Measurements from ENCODE around the gene RFNG. TPM values are rescaled to one million over a fixed set of nuclear protein-coding genes. Genes with fewer than 3 reads are reported as not detected.

RFNG gene
- total RNA-seq, 6 experiments from 2014 or later = 29.9 to 53.3 (median 43.7) TPM

GRCh38 chr17:82092995-82093751 is 41.6 kb upstream of the RFNG start:
- H3K4me3 ChIP-seq = no peak overlapping the region
- H3K9me3 ChIP-seq = no peaks in the 10 kb centered on the region
- peak overlapping the region in 1 of 3 donors; percentile 59 for H3K27ac ChIP-seq
- WGBS (ENCODE audit: insufficient coverage, low coverage, low lambda C conversion rate, missing lambda C conversion rate) = no CpG with 5 or more reads among the region's 40 CpGs
- peaks cover 0 to 28% (median 10%) of the 10 kb centered on the region in 4 donors for H3K4me1 ChIP-seq
- no peaks in the 10 kb centered on the region for H3K27me3 ChIP-seq
- peak in 1 of 3 donors; percentile 52 for DNase-seq
- intact Hi-C loops (cut with DNase I) = loop anchor here in 1 of 2 donors (10.0 kb wide), 1 partner anchor 58 kb away; the partner anchor contains the start of genes DCXR and RAC3
- peaks cover 0 to 83% (median 43%) of the 10 kb centered on the region in 4 donors for H3K36me3 ChIP-seq
- ATAC-seq = no peak
- no peak for TF ChIP-seq CTCF (IDR thresholded peaks at IDR 0.05)

- Histone ChIP-seq H3K36me3 (peaks cover 0 to 89% (median 46%) of the 10 kb centered on the region in 4 donors), H3K4me1 (peaks cover 0 to 28% (median 10%) of the 10 kb centered on the region in 4 donors), H3K4me3 (no peak overlapping the region), H3K27ac (no peak overlapping the region), H3K27me3 (no peaks in the 10 kb centered on the region), H3K9me3 (no peaks in the 10 kb centered on the region)
- peak in 1 of 3 donors; percentile 44 for DNase-seq
- TF ChIP-seq POLR2A (IDR thresholded peaks at IDR 0.05) (no peak), CTCF (IDR thresholded peaks at IDR 0.05) (no peak)
- ATAC-seq = no peak
- intact Hi-C loops (cut with DNase I) = loop anchor here in 1 of 2 donors (10.0 kb wide), 1 partner anchor 58 kb away; the partner anchor contains the start of genes DCXR and RAC3
- WGBS (ENCODE audit: insufficient coverage, low coverage, low lambda C conversion rate, missing lambda C conversion rate) = no CpG with 5 or more reads among the region's 20 CpGs
These were observed 41.0 kb upstream of the RFNG start for GRCh38 chr17:82092628-82092994.

DNA sequence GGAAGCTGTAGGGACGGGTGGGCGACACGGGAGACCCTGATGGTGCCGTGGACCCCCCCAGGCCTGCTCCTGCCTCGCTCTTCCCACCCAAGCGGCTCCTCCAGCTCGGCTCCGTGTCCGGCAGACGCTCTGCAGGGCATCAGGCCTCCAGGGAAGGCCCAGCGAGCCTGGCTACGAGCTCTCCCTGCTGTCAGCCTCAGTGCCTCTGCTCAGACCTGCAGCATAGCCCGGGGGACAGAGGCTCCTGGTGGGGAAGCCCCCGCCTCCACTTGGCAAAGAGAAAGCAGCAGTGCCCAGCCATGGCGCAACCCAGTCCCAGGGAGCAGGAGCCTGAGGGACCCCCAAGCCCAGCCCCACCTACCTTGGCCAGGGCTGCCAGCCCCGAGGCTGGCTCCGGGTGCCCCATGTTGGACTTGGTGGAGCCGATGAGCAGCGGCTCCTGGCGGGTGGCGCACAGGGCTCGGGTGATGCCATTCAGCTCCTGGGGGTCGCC is 40.5 kb upstream of the RFNG start:
- no CpG with 5 or more reads among the region's 23 CpGs for WGBS (ENCODE audit: insufficient coverage, low coverage, low lambda C conversion rate, missing lambda C conversion rate)
- intact Hi-C loops (cut with DNase I) = loop anchor here in 1 of 2 donors (10.0 kb wide), 1 partner anchor 57 kb away; the partner anchor contains the start of genes DCXR and RAC3
- no peak overlapping the region for H3K4me3 ChIP-seq
- H3K4me1 ChIP-seq = peaks cover 0 to 28% (median 10%) of the 10 kb centered on the region in 4 donors
- no peaks in the 10 kb centered on the region for H3K9me3 ChIP-seq
- H3K27me3 ChIP-seq = no peaks in the 10 kb centered on the region
- no peak overlapping the region for H3K27ac ChIP-seq
- TF ChIP-seq CTCF (IDR thresholded peaks at IDR 0.05) (no peak), POLR2A (IDR thresholded peaks at IDR 0.05) (no peak)
- ATAC-seq (no peak), DNase-seq (peak in 1 of 3 donors; percentile 51)
- H3K36me3 ChIP-seq = peaks cover 0 to 93% (median 49%) of the 10 kb centered on the region in 4 donors

- WGBS (ENCODE audit: insufficient coverage, low coverage, low lambda C conversion rate, missing lambda C conversion rate) = 85% methylated on average over 8 of the region's 37 CpGs
- no peaks in the 10 kb centered on the region for H3K27me3 ChIP-seq
- no peak overlapping the region for H3K4me3 ChIP-seq
- DNase-seq (peak in 1 of 3 donors; percentile 53), ATAC-seq (no peak)
- H3K36me3 ChIP-seq = peaks cover 0 to 100% (median 53%) of the 10 kb centered on the region in 4 donors
- no peaks in the 10 kb centered on the region for H3K9me3 ChIP-seq
- intact Hi-C loops (cut with DNase I) = loop anchor here in 1 of 2 donors (10.0 kb wide), 1 partner anchor 57 kb away; the partner anchor contains the start of genes DCXR and RAC3
- H3K4me1 ChIP-seq = peaks cover 0 to 23% (median 10%) of the 10 kb centered on the region in 4 donors
- TF ChIP-seq POLR2A (IDR thresholded peaks at IDR 0.05) (no peak), CTCF (IDR thresholded peaks at IDR 0.05) (no peak)
- no peak overlapping the region for H3K27ac ChIP-seq
These were observed 39.9 kb upstream of the RFNG start for GRCh38 chr17:82091264-82092066.

All from right lobe of liver (tissue), 6 donors.